ENCODE results near the gene TMEM156.

The TMEM156 gene

DNA sequence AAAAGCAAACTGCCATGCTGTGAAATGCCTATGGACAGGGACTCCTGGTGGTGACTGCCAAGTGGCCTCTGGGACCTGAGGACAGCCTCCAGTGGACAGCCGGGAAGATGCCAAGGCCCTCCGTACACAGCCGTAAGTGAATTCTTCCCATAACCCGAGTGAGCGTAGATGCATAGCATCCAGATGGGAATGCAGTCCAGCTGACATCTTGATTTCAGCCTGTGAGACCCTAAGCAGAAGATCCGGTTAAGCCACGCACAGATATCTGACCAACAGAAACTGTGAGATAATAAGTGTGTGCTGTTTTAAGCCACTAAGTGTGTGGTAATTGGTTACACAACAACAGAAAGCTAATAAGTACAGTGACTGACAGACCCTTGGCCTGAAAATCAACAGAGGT is 55.9 kb downstream of the TMEM156 start:
- H3K27ac ChIP-seq (ENCODE audit: low read length): no peak overlapping the region
- no peaks in the 10 kb centered on the region for H3K79me2 ChIP-seq (ENCODE audit: low read length)
- H3K4me3 ChIP-seq (ENCODE audit: low read length): no peak overlapping the region
- no peak overlapping the region for H3K4me2 ChIP-seq (ENCODE audit: low read length)
- TF ChIP-seq, protein P1, sequence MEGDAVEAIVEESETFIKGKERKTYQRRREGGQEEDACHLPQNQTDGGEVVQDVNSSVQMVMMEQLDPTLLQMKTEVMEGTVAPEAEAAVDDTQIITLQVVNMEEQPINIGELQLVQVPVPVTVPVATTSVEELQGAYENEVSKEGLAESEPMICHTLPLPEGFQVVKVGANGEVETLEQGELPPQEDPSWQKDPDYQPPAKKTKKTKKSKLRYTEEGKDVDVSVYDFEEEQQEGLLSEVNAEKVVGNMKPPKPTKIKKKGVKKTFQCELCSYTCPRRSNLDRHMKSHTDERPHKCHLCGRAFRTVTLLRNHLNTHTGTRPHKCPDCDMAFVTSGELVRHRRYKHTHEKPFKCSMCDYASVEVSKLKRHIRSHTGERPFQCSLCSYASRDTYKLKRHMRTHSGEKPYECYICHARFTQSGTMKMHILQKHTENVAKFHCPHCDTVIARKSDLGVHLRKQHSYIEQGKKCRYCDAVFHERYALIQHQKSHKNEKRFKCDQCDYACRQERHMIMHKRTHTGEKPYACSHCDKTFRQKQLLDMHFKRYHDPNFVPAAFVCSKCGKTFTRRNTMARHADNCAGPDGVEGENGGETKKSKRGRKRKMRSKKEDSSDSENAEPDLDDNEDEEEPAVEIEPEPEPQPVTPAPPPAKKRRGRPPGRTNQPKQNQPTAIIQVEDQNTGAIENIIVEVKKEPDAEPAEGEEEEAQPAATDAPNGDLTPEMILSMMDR (IDR thresholded peaks at IDR 0.05; ENCODE audit: low read depth, low read length): no peak
- no peak for TF ChIP-seq EZH2phosphoT487 (IDR thresholded peaks at IDR 0.05; ENCODE audit: low read depth)
- H3K27me3 ChIP-seq (ENCODE audit: low read depth, low read length): no peaks in the 10 kb centered on the region
- H2AFZ ChIP-seq (ENCODE audit: low read depth, low read length): no peak overlapping the region
- no peak overlapping the region for H3K9ac ChIP-seq (ENCODE audit: low read length)
- H3K4me1 ChIP-seq (ENCODE audit: low read length): peaks cover 23% of the 10 kb centered on the region
- H3K36me3 ChIP-seq (replicated peaks; ENCODE audit: low read depth, low read length): peaks cover 23% of the 10 kb centered on the region
- H4K20me1 ChIP-seq (ENCODE audit: insufficient read depth, low read length): no peaks in the 10 kb centered on the region
- no peaks in the 10 kb centered on the region for H3K9me3 ChIP-seq (ENCODE audit: insufficient read depth, low read length)

- no peak for TF ChIP-seq EZH2phosphoT487 (IDR thresholded peaks at IDR 0.05; ENCODE audit: low read depth)
- TF ChIP-seq, protein P1 (IDR thresholded peaks at IDR 0.05; ENCODE audit: low read depth, low read length): no peak
- Histone ChIP-seq H3K27ac (ENCODE audit: low read length) (no peak overlapping the region), H3K79me2 (ENCODE audit: low read length) (no peaks in the 10 kb centered on the region), H3K4me3 (ENCODE audit: low read length) (no peak overlapping the region), H3K9me3 (ENCODE audit: insufficient read depth, low read length) (no peaks in the 10 kb centered on the region), H3K9ac (ENCODE audit: low read length) (no peak overlapping the region), H3K27me3 (ENCODE audit: low read depth, low read length) (no peaks in the 10 kb centered on the region), H2AFZ (ENCODE audit: low read depth, low read length) (no peak overlapping the region), H3K4me2 (ENCODE audit: low read length) (no peak overlapping the region), H4K20me1 (ENCODE audit: insufficient read depth, low read length) (no peaks in the 10 kb centered on the region), H3K36me3 (replicated peaks; ENCODE audit: low read depth, low read length) (peaks cover 22% of the 10 kb centered on the region), H3K4me1 (ENCODE audit: low read length) (no peaks in the 10 kb centered on the region)
Observed at GRCh38 chr4:38968668-38969067, 63.5 kb downstream of the TMEM156 start.

DNA sequence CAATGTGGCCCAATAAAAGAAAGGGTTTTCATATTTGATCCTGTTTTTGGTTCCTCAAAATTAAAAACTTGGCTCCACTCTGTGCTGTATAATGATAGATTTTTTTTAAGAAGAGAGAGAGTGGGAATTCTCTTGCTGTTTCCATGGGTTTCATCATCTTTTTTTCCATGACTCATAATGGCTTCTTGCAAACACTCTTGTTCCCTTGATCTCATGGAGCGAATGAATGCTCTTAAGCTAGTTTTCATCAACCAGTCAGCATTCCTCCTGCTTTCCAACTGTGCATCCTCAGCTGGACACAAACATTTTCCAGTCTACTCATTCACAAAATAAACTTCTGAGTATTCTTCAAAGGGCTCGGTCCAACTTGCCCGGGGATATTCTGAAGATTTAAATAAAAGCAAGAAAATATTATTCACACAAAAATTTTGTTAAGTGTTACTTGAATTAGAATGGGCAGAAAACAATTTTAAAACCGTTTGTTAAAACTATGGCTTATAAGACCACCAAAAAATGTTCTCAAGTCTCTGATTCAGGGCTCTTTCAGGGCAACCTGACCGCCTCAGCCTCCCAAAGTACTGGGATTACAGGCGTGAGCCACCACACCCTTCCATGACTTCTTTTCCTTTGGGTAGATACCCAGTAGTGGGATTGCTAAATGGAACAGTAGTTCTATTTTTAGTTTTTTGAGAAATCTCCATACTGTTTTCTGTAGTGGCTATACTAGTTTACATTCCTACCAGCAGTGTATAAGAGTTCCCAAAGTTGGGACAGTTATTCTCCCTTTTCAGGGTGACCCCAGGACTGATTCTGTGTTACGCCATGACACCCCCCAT is 64.7 kb downstream of the TMEM156 start:
- H2AFZ ChIP-seq (ENCODE audit: low read depth, low read length): no peak overlapping the region
- H3K9ac ChIP-seq (ENCODE audit: low read length): no peak overlapping the region
- H3K36me3 ChIP-seq (replicated peaks; ENCODE audit: low read depth, low read length): peaks cover 22% of the 10 kb centered on the region
- no peaks in the 10 kb centered on the region for H4K20me1 ChIP-seq (ENCODE audit: insufficient read depth, low read length)
- no peaks in the 10 kb centered on the region for H3K79me2 ChIP-seq (ENCODE audit: low read length)
- no peak overlapping the region for H3K27ac ChIP-seq (ENCODE audit: low read length)
- TF ChIP-seq, protein P1 (IDR thresholded peaks at IDR 0.05; ENCODE audit: low read depth, low read length): no peak
- TF ChIP-seq EZH2phosphoT487 (IDR thresholded peaks at IDR 0.05; ENCODE audit: low read depth): no peak
- no peaks in the 10 kb centered on the region for H3K4me1 ChIP-seq (ENCODE audit: low read length)
- no peaks in the 10 kb centered on the region for H3K27me3 ChIP-seq (ENCODE audit: low read depth, low read length)
- H3K9me3 ChIP-seq (ENCODE audit: insufficient read depth, low read length): no peaks in the 10 kb centered on the region
- H3K4me2 ChIP-seq (ENCODE audit: low read length): no peak overlapping the region
- no peak overlapping the region for H3K4me3 ChIP-seq (ENCODE audit: low read length)

GRCh38 chr4:38965866-38966265 is 66.3 kb downstream of the TMEM156 start:
- Histone ChIP-seq H2AFZ (ENCODE audit: low read depth, low read length) (no peak overlapping the region), H4K20me1 (ENCODE audit: insufficient read depth, low read length) (no peaks in the 10 kb centered on the region), H3K27ac (ENCODE audit: low read length) (no peak overlapping the region), H3K9me3 (ENCODE audit: insufficient read depth, low read length) (no peaks in the 10 kb centered on the region), H3K9ac (ENCODE audit: low read length) (no peak overlapping the region), H3K36me3 (replicated peaks; ENCODE audit: low read depth, low read length) (peaks cover 22% of the 10 kb centered on the region), H3K4me2 (ENCODE audit: low read length) (no peak overlapping the region), H3K4me3 (ENCODE audit: low read length) (no peak overlapping the region), H3K27me3 (ENCODE audit: low read depth, low read length) (no peaks in the 10 kb centered on the region), H3K4me1 (ENCODE audit: low read length) (no peaks in the 10 kb centered on the region), H3K79me2 (ENCODE audit: low read length) (no peaks in the 10 kb centered on the region)
- TF ChIP-seq EZH2phosphoT487 (IDR thresholded peaks at IDR 0.05; ENCODE audit: low read depth): no peak
- TF ChIP-seq, protein P1 (IDR thresholded peaks at IDR 0.05; ENCODE audit: low read depth, low read length): no peak
